ENCODE results near the gene MYL12A. TPM values are rescaled to one million over a fixed set of nuclear protein-coding genes. Genes with fewer than 3 reads are reported as not detected.

Gene MYL12A
- total RNA-seq, 2 donors from 2014 or later: 1,108 to 5,712 TPM

- no peaks in the 10 kb centered on the region for H3K27me3 ChIP-seq
- no peak for TF ChIP-seq CTCF (IDR thresholded peaks at IDR 0.05)
- H3K27ac ChIP-seq: no peak overlapping the region
- H3K36me3 ChIP-seq: peaks cover 4% of the 10 kb centered on the region
- H3K9me3 ChIP-seq: no peaks in the 10 kb centered on the region
- no peaks in the 10 kb centered on the region for H3K4me1 ChIP-seq
- no peak overlapping the region for H3K4me3 ChIP-seq
- DNase-seq (ENCODE audit: low spot score): no peak
Observed at GRCh38 chr18:3236470-3236869, 11.1 kb upstream of the MYL12A start.

GRCh38 chr18:3238742-3239141 is 8.9 kb upstream of the MYL12A start:
- peaks cover 0 to 6% of the 10 kb centered on the region in 2 donors for H3K4me1 ChIP-seq
- H3K4me3 ChIP-seq: no peak overlapping the region
- no peak for TF ChIP-seq CTCF (IDR thresholded peaks at IDR 0.05)

GRCh38 chr18:3245185-3245564 is 2.4 kb upstream of the MYL12A start:
- TF ChIP-seq CTCF (IDR thresholded peaks at IDR 0.05): no peak
- H3K27me3 ChIP-seq: no peaks in the 10 kb centered on the region
- peak overlapping the region; percentile 88 to 99 for H3K4me3 ChIP-seq
- H3K9me3 ChIP-seq: no peaks in the 10 kb centered on the region
- no peak for DNase-seq (ENCODE audit: low spot score)
- peaks cover 22% of the 10 kb centered on the region for H3K36me3 ChIP-seq
- peak overlapping the region; percentile 99 to 100 for H3K27ac ChIP-seq
- H3K4me1 ChIP-seq: peaks cover 0 to 39% of the 10 kb centered on the region in 2 donors

More at GRCh38 chr18:3238742-3239141, 8.9 kb upstream of the MYL12A start:
- no peaks in the 10 kb centered on the region for H3K36me3 ChIP-seq
- no peak for DNase-seq (ENCODE audit: low spot score)
- H3K27me3 ChIP-seq: no peaks in the 10 kb centered on the region
- H3K27ac ChIP-seq: no peak overlapping the region
- no peaks in the 10 kb centered on the region for H3K9me3 ChIP-seq

- Histone ChIP-seq H3K4me1 (peaks cover 0 to 47% of the 10 kb centered on the region in 2 donors), H3K9me3 (no peaks in the 10 kb centered on the region)
- peak; percentile 95 to 98 for TF ChIP-seq CTCF (IDR thresholded peaks at IDR 0.05)
Observed at GRCh38 chr18:3245853-3246634, 1.6 kb upstream of the MYL12A start.

GRCh38 chr18:3246635-3247239 is 864 bp upstream of the MYL12A start:
- peak overlapping the region; percentile 99 to 100 for H3K27ac ChIP-seq
- peaks cover 24% of the 10 kb centered on the region for H3K36me3 ChIP-seq
- H3K4me3 ChIP-seq: peak overlapping the region; percentile 88 to 99
- TF ChIP-seq CTCF (IDR thresholded peaks at IDR 0.05): no peak
- no peak for DNase-seq (ENCODE audit: low spot score)
- peaks cover 0 to 54% of the 10 kb centered on the region in 2 donors for H3K4me1 ChIP-seq
- no peaks in the 10 kb centered on the region for H3K27me3 ChIP-seq
- no peaks in the 10 kb centered on the region for H3K9me3 ChIP-seq

More at GRCh38 chr18:3245853-3246634, 1.6 kb upstream of the MYL12A start:
- H3K27me3 ChIP-seq: no peaks in the 10 kb centered on the region
- peak overlapping the region; percentile 99 to 100 for H3K27ac ChIP-seq
- H3K36me3 ChIP-seq: peaks cover 24% of the 10 kb centered on the region
- peak overlapping the region; percentile 88 to 99 for H3K4me3 ChIP-seq
- peak; percentile 94 for DNase-seq (ENCODE audit: low spot score)

Measured in right atrium auricular region (tissue), 2 donors.